Mesenteric fat pad (tissue), 1 donor: ENCODE data around the gene ZHX3. TPM values are rescaled to one million over a fixed set of nuclear protein-coding genes. Genes with fewer than 3 reads are reported as not detected.
"Not testable (repeated sequence)": the region's sequence is repeated elsewhere in the genome, so short reads cannot be mapped to it uniquely, and the experiment has no call there.

Experiments
- DNase-seq: peaks from one replicate; pipeline ENCODE4 v3.0.0-alpha.2; 2020; ENCODE audit warnings: low spot score
- total RNA-seq: library from RNA; stranded (reverse); fragmentation: NEBNext Ultra II Directional; extraction: Animal tissue kit (Norgen Biotek cat#: 25700); gene quantifications from one replicate; pipeline ENCODE4 v1.2.1, GENCODE V29; 2021
- donor health status: DM: yes; HTN: yes; CAD: no.

Gene ZHX3
- total RNA-seq, 1 donor from 2014 or later = 62.5 TPM

- no peak for DNase-seq
These were observed 56.3 kb downstream of the ZHX3 start for GRCh38 chr20:41261260-41261659.

GRCh38 chr20:41260734-41261220 lies 56.8 kb downstream of the ZHX3 start:
- DNase-seq = no peak

GRCh38 chr20:41259309-41259708 lies 58.2 kb downstream of the ZHX3 start:
- no peak for DNase-seq

- DNase-seq = no peak
These were observed 59.1 kb downstream of the ZHX3 start for GRCh38 chr20:41258474-41258873.

GRCh38 chr20:41256516-41256915 lies 61.0 kb downstream of the ZHX3 start:
- no peak for DNase-seq

GRCh38 chr20:41255655-41256054 lies 61.9 kb downstream of the ZHX3 start:
- DNase-seq = no peak

- no peak for DNase-seq
These were observed 67.9 kb downstream of the ZHX3 start for GRCh38 chr20:41249411-41250281.

GRCh38 chr20:41248368-41249024 lies 69.0 kb downstream of the ZHX3 start:
- DNase-seq = no peak

- DNase-seq = no peak
These were observed 69.8 kb downstream of the ZHX3 start for GRCh38 chr20:41247523-41248367.

GRCh38 chr20:41245086-41245707 lies 72.3 kb downstream of the ZHX3 start:
- DNase-seq = no peak

GRCh38 chr20:41242807-41243206 lies 74.7 kb downstream of the ZHX3 start:
- no peak for DNase-seq

GRCh38 chr20:41242352-41242751 lies 75.2 kb downstream of the ZHX3 start:
- no peak for DNase-seq

- DNase-seq = not testable (repeated sequence)
These were observed 80.3 kb downstream of the ZHX3 start for GRCh38 chr20:41237233-41237632.

- DNase-seq = not testable (repeated sequence)
These were observed 80.7 kb downstream of the ZHX3 start for GRCh38 chr20:41236818-41237217.

- no peak for DNase-seq
These were observed 83.0 kb downstream of the ZHX3 start for GRCh38 chr20:41234546-41234945.

GRCh38 chr20:41234041-41234440 lies 83.5 kb downstream of the ZHX3 start:
- no peak for DNase-seq

GRCh38 chr20:41232973-41233926 lies 84.3 kb downstream of the ZHX3 start:
- no peak for DNase-seq

GRCh38 chr20:41231136-41231535 lies 86.4 kb downstream of the ZHX3 start:
- no peak for DNase-seq

- DNase-seq = no peak
These were observed 87.4 kb downstream of the ZHX3 start for GRCh38 chr20:41230136-41230535.

GRCh38 chr20:41229259-41229658 lies 88.3 kb downstream of the ZHX3 start:
- DNase-seq = no peak
